ENCODE measurements around the gene DMKN.

Gene DMKN

GRCh38 chr19:35513628-35514281 is at the start of gene DMKN:
Gene DMKN (minus strand): TSS chr19:35513649. CDS start chr19:35513475, 174 bp downstream.
- TF ChIP-seq CTCF (IDR thresholded peaks at IDR 0.05; ENCODE audit: insufficient read depth, missing control alignments) = no peak
- DNase-seq (ENCODE audit: insufficient read length, low spot score) (no peak), FAIRE-seq (no peak)

GRCh38 chr19:35562776-35563175 is 49.3 kb upstream of the DMKN start:
- no peak for DNase-seq (ENCODE audit: insufficient read length, low spot score)
- FAIRE-seq = no peak
- no peak for TF ChIP-seq CTCF (IDR thresholded peaks at IDR 0.05; ENCODE audit: insufficient read depth, missing control alignments)

GRCh38 chr19:35562336-35562735 is 48.9 kb upstream of the DMKN start:
- FAIRE-seq (no peak), DNase-seq (ENCODE audit: insufficient read length, low spot score) (no peak)
- no peak for TF ChIP-seq CTCF (IDR thresholded peaks at IDR 0.05; ENCODE audit: insufficient read depth, missing control alignments)

GRCh38 chr19:35561436-35561835 is 48.0 kb upstream of the DMKN start:
- DNase-seq (ENCODE audit: insufficient read length, low spot score) (no peak), FAIRE-seq (no peak)
- TF ChIP-seq CTCF (IDR thresholded peaks at IDR 0.05; ENCODE audit: insufficient read depth, missing control alignments) = no peak

GRCh38 chr19:35560677-35561076 is 47.2 kb upstream of the DMKN start:
- FAIRE-seq (no peak), DNase-seq (ENCODE audit: insufficient read length, low spot score) (no peak)
- TF ChIP-seq CTCF (IDR thresholded peaks at IDR 0.05; ENCODE audit: insufficient read depth, missing control alignments) = no peak

- FAIRE-seq (no peak), DNase-seq (ENCODE audit: insufficient read length, low spot score) (no peak)
- TF ChIP-seq CTCF (IDR thresholded peaks at IDR 0.05; ENCODE audit: insufficient read depth, missing control alignments) = no peak
Observed at GRCh38 chr19:35560271-35560670, 46.8 kb upstream of the DMKN start.

- FAIRE-seq = no peak
- no peak for TF ChIP-seq CTCF (IDR thresholded peaks at IDR 0.05; ENCODE audit: insufficient read depth, missing control alignments)
- DNase-seq (ENCODE audit: insufficient read length, low spot score) = no peak
Observed at GRCh38 chr19:35559781-35560180, 46.3 kb upstream of the DMKN start.

Data from D721Med (cell line).